KOPT-K1 (cell line): ENCODE data around the gene TP63.

Source experiments
- H3K27ac ChIP-seq: fragments of 200-600 bp; sonication (generic); 2 replicates; pipeline ENCODE4 v1.5.1; 2016; ENCODE audit warnings: antibody characterized with exemption, mild to moderate bottlenecking, low read depth, low read length; ENCODE audit not compliant: poor library complexity, severe bottlenecking
- H3K36me3 ChIP-seq: fragments of 200-600 bp; sonication (generic); 2 replicates; pipeline ENCODE4 v1.5.1; 2017; ENCODE audit warnings: antibody characterized with exemption, mild to moderate bottlenecking, low read length, moderate library complexity; ENCODE audit not compliant: insufficient read depth
- H3K9me3 ChIP-seq: fragments of 200-600 bp; sonication (generic); 2 replicates; pipeline ENCODE4 v1.5.1; 2017; ENCODE audit warnings: antibody characterized with exemption, low read length, mild to moderate bottlenecking; ENCODE audit not compliant: insufficient read depth, poor library complexity, severe bottlenecking

TP63 gene

GRCh38 chr3:189812806-189813465, 181.7 kb downstream of the TP63 start:
- H3K36me3 ChIP-seq = no peaks in the 10 kb centered on the region
- H3K27ac ChIP-seq = no peak overlapping the region
- no peaks in the 10 kb centered on the region for H3K9me3 ChIP-seq

GRCh38 chr3:189813647-189814240, 182.6 kb downstream of the TP63 start:
- no peaks in the 10 kb centered on the region for H3K9me3 ChIP-seq
- no peak overlapping the region for H3K27ac ChIP-seq
- no peaks in the 10 kb centered on the region for H3K36me3 ChIP-seq

DNA sequence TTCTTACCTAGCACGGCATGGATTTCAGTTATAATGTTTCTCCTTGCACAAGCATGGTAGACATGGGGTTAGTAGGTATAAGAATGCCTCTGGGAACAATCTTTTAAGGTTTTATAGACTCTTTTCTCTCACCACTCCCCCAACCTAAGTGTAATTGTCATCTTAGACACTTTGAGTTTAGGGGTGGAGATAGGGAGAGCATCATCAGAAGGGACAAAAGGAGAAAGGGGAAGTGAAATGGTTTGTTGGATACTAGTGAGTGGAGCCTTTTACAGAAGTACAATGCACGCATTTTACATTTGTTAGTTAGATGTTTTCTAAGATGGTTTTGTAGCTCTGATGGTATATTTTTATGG, 189.2 kb downstream of the TP63 start:
- no peaks in the 10 kb centered on the region for H3K36me3 ChIP-seq
- no peak overlapping the region for H3K27ac ChIP-seq
- no peaks in the 10 kb centered on the region for H3K9me3 ChIP-seq

DNA sequence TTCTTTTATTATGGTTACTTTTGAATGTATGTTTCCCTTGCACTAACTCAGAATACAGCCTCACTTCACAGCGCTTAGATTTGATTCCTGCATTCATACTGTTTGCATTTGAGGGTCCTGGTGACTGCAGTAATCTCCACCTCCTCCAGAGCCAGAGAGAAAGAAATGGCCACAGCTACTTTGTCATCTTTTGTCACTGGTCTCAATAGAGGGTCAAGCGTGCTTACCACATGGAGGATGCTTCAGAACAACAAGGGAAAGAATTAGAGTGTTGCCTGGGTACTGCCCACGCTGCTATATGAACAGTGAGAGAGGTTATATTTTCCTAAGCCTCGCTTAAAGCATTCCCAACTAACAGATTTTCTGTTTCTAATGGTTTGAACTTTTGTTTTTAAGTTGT, 190.1 kb downstream of the TP63 start:
- no peak overlapping the region for H3K27ac ChIP-seq
- H3K9me3 ChIP-seq = no peaks in the 10 kb centered on the region
- no peaks in the 10 kb centered on the region for H3K36me3 ChIP-seq

DNA sequence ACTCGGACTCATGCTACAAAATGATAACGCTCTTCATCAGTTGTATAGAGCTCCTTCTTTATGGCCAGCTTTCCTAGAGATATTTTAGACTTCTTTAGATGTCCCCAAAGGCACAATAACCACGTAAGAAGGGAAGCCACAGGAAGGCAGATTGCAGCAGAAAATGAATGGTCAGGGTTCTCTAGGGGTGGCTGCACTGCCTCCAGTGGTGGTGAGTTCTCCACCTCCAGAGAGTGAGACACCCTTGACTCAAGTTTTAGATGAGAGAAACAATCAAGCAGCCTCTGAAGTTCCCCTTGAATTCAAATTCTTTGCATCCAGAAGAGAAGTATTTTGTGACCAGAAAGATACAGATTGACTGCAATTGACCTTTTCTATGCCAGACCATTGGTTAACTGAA, 191.5 kb downstream of the TP63 start:
- H3K27ac ChIP-seq = no peak overlapping the region
- no peaks in the 10 kb centered on the region for H3K9me3 ChIP-seq
- no peaks in the 10 kb centered on the region for H3K36me3 ChIP-seq

GRCh38 chr3:189824629-189825312, 193.6 kb downstream of the TP63 start:
- no peak overlapping the region for H3K27ac ChIP-seq
- H3K9me3 ChIP-seq = no peaks in the 10 kb centered on the region
- H3K36me3 ChIP-seq = no peaks in the 10 kb centered on the region

GRCh38 chr3:189826566-189826965, 195.4 kb downstream of the TP63 start:
- H3K9me3 ChIP-seq = no peaks in the 10 kb centered on the region
- no peak overlapping the region for H3K27ac ChIP-seq
- no peaks in the 10 kb centered on the region for H3K36me3 ChIP-seq

DNA sequence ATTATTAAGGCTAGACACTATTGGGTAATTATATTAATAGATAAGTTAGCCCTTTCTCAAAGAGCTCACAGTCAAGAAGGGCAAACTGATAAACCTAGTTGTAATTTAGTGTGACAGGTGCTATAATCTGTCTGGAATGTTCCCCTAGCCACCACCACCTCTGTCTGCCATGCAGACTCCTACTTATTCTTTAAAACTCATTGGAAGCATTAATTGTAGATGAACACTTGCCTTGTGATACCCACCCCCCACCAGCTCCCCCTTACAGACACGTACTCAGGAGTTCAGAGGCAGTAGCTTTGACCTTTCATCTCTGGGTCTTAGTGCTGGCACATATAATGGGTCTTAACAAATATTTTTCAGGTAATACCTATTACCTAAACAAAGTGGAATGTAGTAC, 195.9 kb downstream of the TP63 start:
- no peaks in the 10 kb centered on the region for H3K36me3 ChIP-seq
- no peaks in the 10 kb centered on the region for H3K9me3 ChIP-seq

DNA sequence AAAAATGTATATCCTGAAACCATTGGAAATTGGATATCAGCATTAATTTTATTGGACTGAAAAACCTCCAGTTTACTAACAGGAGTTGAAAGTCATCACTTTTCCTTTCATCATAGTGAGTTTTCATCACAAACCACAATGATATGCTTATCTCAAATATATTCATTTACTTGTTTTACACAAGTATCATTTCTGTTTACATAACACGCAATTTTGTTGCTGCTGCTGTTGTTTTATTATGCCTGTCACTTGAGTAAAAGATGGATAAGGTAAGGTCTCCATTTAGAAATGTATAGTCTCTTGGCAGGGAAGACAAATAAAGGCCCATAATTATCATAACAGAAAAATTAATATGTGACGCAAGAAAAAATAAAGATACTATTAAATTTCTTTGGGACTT, 199.2 kb downstream of the TP63 start:
- Histone ChIP-seq H3K36me3 (no peaks in the 10 kb centered on the region), H3K9me3 (no peaks in the 10 kb centered on the region), H3K27ac (no peak overlapping the region)

More for the DNA sequence above, 195.9 kb downstream of the TP63 start:
- no peak overlapping the region for H3K27ac ChIP-seq

GRCh38 chr3:189833266-189833665, 202.1 kb downstream of the TP63 start:
- Histone ChIP-seq H3K27ac (no peak overlapping the region), H3K9me3 (no peaks in the 10 kb centered on the region), H3K36me3 (no peaks in the 10 kb centered on the region)

- no peaks in the 10 kb centered on the region for H3K9me3 ChIP-seq
- H3K27ac ChIP-seq = no peak overlapping the region
- H3K36me3 ChIP-seq = no peaks in the 10 kb centered on the region
Measured at GRCh38 chr3:189833996-189834395, 202.8 kb downstream of the TP63 start.

DNA sequence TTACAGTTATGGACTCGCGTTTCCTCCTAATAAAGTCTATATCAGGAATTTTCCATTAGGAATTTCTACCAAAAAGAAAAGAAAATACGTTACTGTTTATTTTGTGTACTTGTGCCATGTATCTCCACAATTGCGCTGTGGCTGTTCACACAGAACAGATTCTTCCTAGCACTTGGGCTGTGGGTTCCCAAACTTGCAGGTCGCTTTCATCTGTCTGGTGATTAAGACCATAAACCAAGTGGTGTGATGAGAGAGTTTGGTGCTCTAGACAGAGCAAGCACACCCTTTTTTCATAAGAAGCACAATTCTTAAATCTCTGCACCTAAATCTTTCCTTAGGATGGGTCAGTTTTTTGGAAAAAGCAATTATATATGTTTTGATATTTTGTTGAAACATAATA, 203.3 kb downstream of the TP63 start:
- H3K9me3 ChIP-seq = no peaks in the 10 kb centered on the region
- H3K36me3 ChIP-seq = no peaks in the 10 kb centered on the region
- H3K27ac ChIP-seq = no peak overlapping the region

GRCh38 chr3:189836795-189837194, 205.6 kb downstream of the TP63 start:
- Histone ChIP-seq H3K36me3 (no peaks in the 10 kb centered on the region), H3K27ac (no peak overlapping the region), H3K9me3 (no peaks in the 10 kb centered on the region)

- Histone ChIP-seq H3K36me3 (no peaks in the 10 kb centered on the region), H3K27ac (no peak overlapping the region), H3K9me3 (no peaks in the 10 kb centered on the region)
Measured at GRCh38 chr3:189838291-189838690, 207.1 kb downstream of the TP63 start.

- H3K27ac ChIP-seq = no peak overlapping the region
- H3K9me3 ChIP-seq = no peaks in the 10 kb centered on the region
Measured at GRCh38 chr3:189839576-189839975, 208.4 kb downstream of the TP63 start.

More at GRCh38 chr3:189839576-189839975, 208.4 kb downstream of the TP63 start:
- no peaks in the 10 kb centered on the region for H3K36me3 ChIP-seq
